Colonic mucosa (tissue), 4 donors: ENCODE results near the gene DNAJC27. TPM values are rescaled to one million over a fixed set of nuclear protein-coding genes. Genes with fewer than 3 reads are reported as not detected.
A peak's percentile ranks its signal among the peaks of the same experiment; 100 is the strongest.

Experiments used
- DNase-seq: peaks from one replicate; pipeline ENCODE4 v3.0.0-alpha.2; 2020
- H3K27ac ChIP-seq: fragments of 200-600 bp; one replicate; pipeline ENCODE4 v1.8.0; 2021
- H3K27me3 ChIP-seq: fragments of 200-600 bp; one replicate; pipeline ENCODE4 v1.8.0; 2021
- H3K36me3 ChIP-seq: fragments of 200-600 bp; one replicate; pipeline ENCODE4 v1.8.0; 2021
- H3K4me1 ChIP-seq: fragments of 200-600 bp; one replicate; pipeline ENCODE4 v1.8.0; 2021; ENCODE audit warnings: mild to moderate bottlenecking
- H3K4me3 ChIP-seq: fragments of 200-600 bp; one replicate; pipeline ENCODE4 v1.8.0; 2021
- H3K9ac ChIP-seq, 2 donors: one replicate each; pipeline ENCODE4 v1.7.0; 2013; ENCODE audit warnings: control low read depth in 2 of 2, low read depth in 2 of 2, low read length in 2 of 2
- H3K9me3 ChIP-seq: fragments of 200-600 bp; one replicate; pipeline ENCODE4 v1.8.0; 2021
- CTCF ChIP-seq: fragments of 200-600 bp; IDR thresholded peaks from one replicate; pipeline ENCODE4 v1.8.0; 2022; ENCODE audit warnings: antibody characterized with exemption, mild to moderate bottlenecking
- intact Hi-C: fragments of 100-400 bp; cut with DNase I; formaldehyde crosslinking; loops from one replicate; pipeline ENCODE4 v1.14.1; 2022
- total RNA-seq, 2 donors: library from RNA; stranded (reverse); fragmentation: NEBNext Ultra II Directional in 1 of 2; extraction: Animal tissue kit (Norgen Biotek cat#: 25700) in 1 of 2; gene quantifications; one replicate each; pipeline ENCODE4 v1.2.1, GENCODE V29; 2021
- donor health status: healthy.
- donor health status: DM: no; HTN: no; CAD: no.
- donor health status: DM: no; HTN: no; CAD: no.

DNAJC27 gene
- total RNA-seq, 2 donors from 2014 or later, result 3.4 to 3.9 TPM

- no peak for TF ChIP-seq CTCF
- DNase-seq, result peak; percentile 63
These were observed 52.7 kb downstream of the DNAJC27 start for GRCh38 chr2:24919037-24919505.

GRCh38 chr2:24918326-24919036 is 53.3 kb downstream of the DNAJC27 start:
- H3K9me3 ChIP-seq, result no peaks in the 10 kb centered on the region
- intact Hi-C loops, result no loop called here
- H3K27me3 ChIP-seq, result no peaks in the 10 kb centered on the region
- peak overlapping the region; percentile 44 for H3K4me3 ChIP-seq
- H3K27ac ChIP-seq, result peak overlapping the region; percentile 67
- DNase-seq, result no peak
- TF ChIP-seq CTCF, result no peak
- no peaks in the 10 kb centered on the region for H3K36me3 ChIP-seq
- H3K4me1 ChIP-seq, result peaks cover 14% of the 10 kb centered on the region
- H3K9ac ChIP-seq, result peak overlapping the region; percentile 72 to 79

More at GRCh38 chr2:24919037-24919505, 52.7 kb downstream of the DNAJC27 start:
- Histone ChIP-seq H3K9ac (peak overlapping the region; percentile 72 to 79), H3K4me1 (peaks cover 14% of the 10 kb centered on the region), H3K9me3 (no peaks in the 10 kb centered on the region), H3K27me3 (no peaks in the 10 kb centered on the region), H3K27ac (peak overlapping the region; percentile 67), H3K4me3 (peak overlapping the region; percentile 44), H3K36me3 (no peaks in the 10 kb centered on the region)
- intact Hi-C loops, result no loop called here

- Histone ChIP-seq H3K27me3 (no peaks in the 10 kb centered on the region), H3K4me1 (peaks cover 19% of the 10 kb centered on the region), H3K27ac (no peak overlapping the region), H3K4me3 (no peak overlapping the region), H3K9me3 (no peaks in the 10 kb centered on the region), H3K36me3 (no peaks in the 10 kb centered on the region), H3K9ac (peak overlapping the region in 1 of 2 donors; percentile 20)
- no peak for TF ChIP-seq CTCF
- intact Hi-C loops, result no loop called here
- DNase-seq, result no peak
These were observed 53.9 kb downstream of the DNAJC27 start for GRCh38 chr2:24917731-24918325.

GRCh38 chr2:24917086-24917485 is 54.7 kb downstream of the DNAJC27 start:
- TF ChIP-seq CTCF, result no peak
- Histone ChIP-seq H3K27me3 (no peaks in the 10 kb centered on the region), H3K4me1 (peaks cover 20% of the 10 kb centered on the region), H3K27ac (no peak overlapping the region), H3K9me3 (no peaks in the 10 kb centered on the region), H3K36me3 (no peaks in the 10 kb centered on the region), H3K4me3 (no peak overlapping the region), H3K9ac (no peak overlapping the region)
- DNase-seq, result no peak
- intact Hi-C loops, result no loop called here

- DNase-seq, result no peak
- no peaks in the 10 kb centered on the region for H3K36me3 ChIP-seq
- TF ChIP-seq CTCF, result no peak
- no peak overlapping the region for H3K27ac ChIP-seq
- H3K4me1 ChIP-seq, result peaks cover 18% of the 10 kb centered on the region
- intact Hi-C loops, result no loop called here
- H3K27me3 ChIP-seq, result no peaks in the 10 kb centered on the region
- H3K9ac ChIP-seq, result no peak overlapping the region
- no peaks in the 10 kb centered on the region for H3K9me3 ChIP-seq
- no peak overlapping the region for H3K4me3 ChIP-seq
These were observed 56.0 kb downstream of the DNAJC27 start for GRCh38 chr2:24915796-24916195.
